Caco-2 (cell line): ENCODE data around the gene REG4. TPM values are rescaled to one million over a fixed set of nuclear protein-coding genes. Genes with fewer than 3 reads are reported as not detected.

Experiments used
- BruUV-seq: library from RNA; stranded (reverse); fragments of 400-500 nt; replicated peaks from 2 replicates; lab custom pipeline; 2021; lab: Mats Ljungman, UMichigan
- CTCF ChIA-PET: fragments of 300-600 bp; sonication (Branson Sonifier 250); formaldehyde crosslinking; loops from one replicate; lab custom pipeline; 2022; ENCODE audit warnings: antibody characterized with exemption; lab: Charles Lee
- POLR2A ChIA-PET: fragments of 300-600 bp; sonication (Branson Sonifier 250); formaldehyde crosslinking; loops from one replicate; lab custom pipeline; 2022; ENCODE audit warnings: antibody characterized with exemption; lab: Charles Lee
- DNase-seq, 2 experiments: peaks; one replicate each; pipeline versions ENCODE4 v3.0.0 to v3.0.0-alpha.2; 2020 to 2022
- H3K27me3 ChIP-seq: replicated peaks from 2 replicates; pipeline ENCODE4 v1.6.0; 2011; ENCODE audit warnings: low read length; ENCODE audit not compliant: control insufficient read depth, insufficient read depth
- H3K36me3 ChIP-seq: 2 replicates; pipeline ENCODE4 v1.5.1; 2011; ENCODE audit warnings: low read length; ENCODE audit not compliant: control insufficient read depth, insufficient read depth
- H3K4me1 ChIP-seq: fragments of 250-450 bp; sonication (Bioruptor Pico); 2 replicates; pipeline ENCODE4 v1.5.1; 2020; ENCODE audit warnings: mild to moderate bottlenecking
- H3K4me3 ChIP-seq: 2 replicates; pipeline ENCODE4 v1.5.1; 2011; ENCODE audit warnings: low read depth, mild to moderate bottlenecking, control low read depth, low read length
- H3K9me3 ChIP-seq: fragments of 250-450 bp; sonication (Bioruptor Pico); 2 replicates; pipeline ENCODE4 v1.5.1; 2020; ENCODE audit warnings: mild to moderate bottlenecking, moderate library complexity
- H3K27ac Mint-ChIP-seq: one replicate; pipeline ENCODE4 v1.8.0; 2022; ENCODE audit warnings: mixed read lengths; ENCODE audit not compliant: unreplicated experiment
- H3K27me3 Mint-ChIP-seq: one replicate; pipeline ENCODE4 v1.8.0; 2022; ENCODE audit warnings: mixed read lengths; ENCODE audit not compliant: insufficient read depth, unreplicated experiment
- H3K36me3 Mint-ChIP-seq: one replicate; pipeline ENCODE4 v1.8.0; 2022; ENCODE audit warnings: mild to moderate bottlenecking, mixed read lengths; ENCODE audit not compliant: insufficient read depth, unreplicated experiment
- H3K4me1 Mint-ChIP-seq: one replicate; pipeline ENCODE4 v1.8.0; 2022; ENCODE audit warnings: low read depth, mixed read lengths; ENCODE audit not compliant: unreplicated experiment
- H3K4me3 Mint-ChIP-seq: one replicate; pipeline ENCODE4 v1.8.0; 2022; ENCODE audit warnings: mild to moderate bottlenecking, moderate library complexity, mixed read lengths; ENCODE audit not compliant: unreplicated experiment
- H3K9me3 Mint-ChIP-seq: one replicate; pipeline ENCODE4 v1.8.0; 2022; ENCODE audit warnings: mixed read lengths; ENCODE audit not compliant: unreplicated experiment
- CTCF ChIP-seq, 2 experiments: fragments of 200-600 bp in 1 of 2; IDR thresholded peaks; 1 replicate in 1 of 2; 2 replicates in 1 of 2; pipeline versions ENCODE4 v1.5.1 to v1.8.0; 2011 to 2022; ENCODE audit warnings: antibody characterized with exemption in 1 of 2, control low read depth in 1 of 2, inconsistent platforms in 1 of 2, low read depth in 1 of 2, low read length in 1 of 2, mild to moderate bottlenecking in 1 of 2, moderate library complexity in 1 of 2; ENCODE audit not compliant: insufficient read depth in 1 of 2, severe bottlenecking in 1 of 2, unreplicated experiment in 1 of 2
- intact Hi-C: fragments of 100-400 bp; cut with micrococcal nuclease; formaldehyde crosslinking; loops from one replicate; pipeline ENCODE4 v1.10.0; 2022; ENCODE audit not compliant: unreplicated experiment
- total RNA-seq: library from RNA; stranded (reverse); gene quantifications from 2 replicates; pipeline ENCODE4 v1.2.3, GENCODE V29; 2022

REG4 gene
- total RNA-seq, 1 experiment from 2014 or later = 8.0 TPM

- TF ChIP-seq CTCF (IDR thresholded peaks at IDR 0.05; ENCODE audit: insufficient read depth in 1 of 2, low read depth in 1 of 2, low read length in 1 of 2, severe bottlenecking in 1 of 2, unreplicated experiment in 1 of 2) = no peak
- peaks cover 70% of the 10 kb centered on the region for H3K4me1 ChIP-seq
- Mint-ChIP-seq H3K27me3 (no peaks in the 10 kb centered on the region), H3K4me1 (peaks cover 19% of the 10 kb centered on the region), H3K4me3 (no peak overlapping the region), H3K27ac (no peak overlapping the region), H3K36me3 (no peaks in the 10 kb centered on the region), H3K9me3 (no peaks in the 10 kb centered on the region)
- H3K36me3 ChIP-seq = no peaks in the 10 kb centered on the region
- no peaks in the 10 kb centered on the region for H3K9me3 ChIP-seq
- ChIA-PET CTCF (no interaction called here), POLR2A (interaction anchor here (0.6 kb wide), 1 partner anchor 35 kb away, joined by 4 read pairs; no protein-coding TSS in a partner anchor)
- DNase-seq = no peak
- H3K4me3 ChIP-seq = no peak overlapping the region
- H3K27me3 ChIP-seq = no peaks in the 10 kb centered on the region
- intact Hi-C loops = loop anchor here (1.0 kb wide), 2 partner anchors 7 to 17 kb away; no protein-coding TSS in a partner anchor
- no TSS peak for BruUV-seq
These were observed 37.5 kb downstream of the REG4 start for GRCh38 chr1:119773711-119774241.

GRCh38 chr1:119772298-119772697 is 39.0 kb downstream of the REG4 start:
- peaks cover 84% of the 10 kb centered on the region for H3K4me1 ChIP-seq
- no peaks in the 10 kb centered on the region for H3K27me3 Mint-ChIP-seq
- no peak overlapping the region for H3K4me3 Mint-ChIP-seq
- TF ChIP-seq CTCF (IDR thresholded peaks at IDR 0.05; ENCODE audit: insufficient read depth in 1 of 2, low read depth in 1 of 2, low read length in 1 of 2, severe bottlenecking in 1 of 2, unreplicated experiment in 1 of 2) = no peak
- no peaks in the 10 kb centered on the region for H3K9me3 ChIP-seq
- H3K4me1 Mint-ChIP-seq = peaks cover 22% of the 10 kb centered on the region
- intact Hi-C loops = no loop called here
- no peak overlapping the region for H3K27ac Mint-ChIP-seq
- POLR2A ChIA-PET = no interaction called here
- CTCF ChIA-PET = interaction anchor here (1.3 kb wide), 1 partner anchor 27 kb away, joined by 3 read pairs; no protein-coding TSS in a partner anchor
- no peaks in the 10 kb centered on the region for H3K36me3 ChIP-seq
- no peaks in the 10 kb centered on the region for H3K9me3 Mint-ChIP-seq
- H3K36me3 Mint-ChIP-seq = peaks cover 3% of the 10 kb centered on the region
- no peak for DNase-seq
- no peak overlapping the region for H3K4me3 ChIP-seq
- H3K27me3 ChIP-seq = no peaks in the 10 kb centered on the region
- no TSS peak for BruUV-seq

- peaks cover 27% of the 10 kb centered on the region for H3K4me1 Mint-ChIP-seq
- intact Hi-C loops = loop anchor here (1.0 kb wide), 1 partner anchor 24 kb away; no protein-coding TSS in a partner anchor
- ChIA-PET POLR2A (no interaction called here), CTCF (interaction anchor here (1.3 kb wide), 1 partner anchor 27 kb away, joined by 3 read pairs; no protein-coding TSS in a partner anchor)
- H3K9me3 ChIP-seq = no peaks in the 10 kb centered on the region
- no peak overlapping the region for H3K4me3 ChIP-seq
- BruUV-seq = no TSS peak
- H3K27ac Mint-ChIP-seq = no peak overlapping the region
- TF ChIP-seq CTCF (IDR thresholded peaks at IDR 0.05; ENCODE audit: insufficient read depth in 1 of 2, low read depth in 1 of 2, low read length in 1 of 2, severe bottlenecking in 1 of 2, unreplicated experiment in 1 of 2) = no peak
- H3K9me3 Mint-ChIP-seq = no peaks in the 10 kb centered on the region
- peaks cover 89% of the 10 kb centered on the region for H3K4me1 ChIP-seq
- H3K27me3 ChIP-seq = no peaks in the 10 kb centered on the region
- no peaks in the 10 kb centered on the region for H3K36me3 ChIP-seq
- no peak for DNase-seq
- peaks cover 8% of the 10 kb centered on the region for H3K36me3 Mint-ChIP-seq
- no peak overlapping the region for H3K4me3 Mint-ChIP-seq
- H3K27me3 Mint-ChIP-seq = no peaks in the 10 kb centered on the region
These were observed 39.5 kb downstream of the REG4 start for GRCh38 chr1:119771770-119772169.
